C4-2B (cell line): Measurements from ENCODE around the gene GNB4.

Experiments used
- ZFX ChIP-seq: fragments of 450-650 bp; IDR thresholded peaks from 2 replicates; pipeline ENCODE4 v1.6.1; 2017
- TF ChIP-seq, protein P1 (sequence below): fragments of 450-650 bp; conservative IDR thresholded peaks from 2 replicates; pipeline ENCODE4 v1.5.1; 2017; ENCODE audit warnings: mild to moderate bottlenecking

DNA sequence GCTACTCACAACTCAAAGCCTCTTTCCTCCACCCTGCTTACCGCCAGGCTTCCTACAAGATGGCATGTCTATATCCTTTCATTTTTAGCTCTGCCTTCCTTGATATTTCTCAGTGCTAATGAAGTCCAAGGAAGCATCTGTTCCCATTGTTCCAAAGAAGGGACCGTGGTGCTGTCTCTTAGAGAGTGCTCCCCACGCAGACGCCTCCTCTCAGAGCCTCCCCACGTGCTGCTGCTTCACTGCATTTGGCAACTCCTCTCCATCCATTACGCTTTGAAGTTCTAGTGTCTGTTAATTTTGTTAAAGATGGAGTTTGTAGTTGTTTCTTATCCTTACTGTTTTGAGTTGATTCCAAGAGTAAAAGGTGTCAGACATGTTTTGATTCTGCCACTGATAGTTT, 26.2 kb downstream of the GNB4 start:
- TF ChIP-seq, protein P1, sequence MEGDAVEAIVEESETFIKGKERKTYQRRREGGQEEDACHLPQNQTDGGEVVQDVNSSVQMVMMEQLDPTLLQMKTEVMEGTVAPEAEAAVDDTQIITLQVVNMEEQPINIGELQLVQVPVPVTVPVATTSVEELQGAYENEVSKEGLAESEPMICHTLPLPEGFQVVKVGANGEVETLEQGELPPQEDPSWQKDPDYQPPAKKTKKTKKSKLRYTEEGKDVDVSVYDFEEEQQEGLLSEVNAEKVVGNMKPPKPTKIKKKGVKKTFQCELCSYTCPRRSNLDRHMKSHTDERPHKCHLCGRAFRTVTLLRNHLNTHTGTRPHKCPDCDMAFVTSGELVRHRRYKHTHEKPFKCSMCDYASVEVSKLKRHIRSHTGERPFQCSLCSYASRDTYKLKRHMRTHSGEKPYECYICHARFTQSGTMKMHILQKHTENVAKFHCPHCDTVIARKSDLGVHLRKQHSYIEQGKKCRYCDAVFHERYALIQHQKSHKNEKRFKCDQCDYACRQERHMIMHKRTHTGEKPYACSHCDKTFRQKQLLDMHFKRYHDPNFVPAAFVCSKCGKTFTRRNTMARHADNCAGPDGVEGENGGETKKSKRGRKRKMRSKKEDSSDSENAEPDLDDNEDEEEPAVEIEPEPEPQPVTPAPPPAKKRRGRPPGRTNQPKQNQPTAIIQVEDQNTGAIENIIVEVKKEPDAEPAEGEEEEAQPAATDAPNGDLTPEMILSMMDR, result no peak
- no peak for TF ChIP-seq ZFX
